ENCODE results near the gene NDUFB4. TPM values are rescaled to one million over a fixed set of nuclear protein-coding genes. Genes with fewer than 3 reads are reported as not detected.
A peak's percentile ranks its signal among the peaks of the same experiment; 100 is the strongest.

The NDUFB4 gene
- total and polyA plus RNA-seq, 8 donors, result 43.0 to 153 (median 52.8) TPM

DNA sequence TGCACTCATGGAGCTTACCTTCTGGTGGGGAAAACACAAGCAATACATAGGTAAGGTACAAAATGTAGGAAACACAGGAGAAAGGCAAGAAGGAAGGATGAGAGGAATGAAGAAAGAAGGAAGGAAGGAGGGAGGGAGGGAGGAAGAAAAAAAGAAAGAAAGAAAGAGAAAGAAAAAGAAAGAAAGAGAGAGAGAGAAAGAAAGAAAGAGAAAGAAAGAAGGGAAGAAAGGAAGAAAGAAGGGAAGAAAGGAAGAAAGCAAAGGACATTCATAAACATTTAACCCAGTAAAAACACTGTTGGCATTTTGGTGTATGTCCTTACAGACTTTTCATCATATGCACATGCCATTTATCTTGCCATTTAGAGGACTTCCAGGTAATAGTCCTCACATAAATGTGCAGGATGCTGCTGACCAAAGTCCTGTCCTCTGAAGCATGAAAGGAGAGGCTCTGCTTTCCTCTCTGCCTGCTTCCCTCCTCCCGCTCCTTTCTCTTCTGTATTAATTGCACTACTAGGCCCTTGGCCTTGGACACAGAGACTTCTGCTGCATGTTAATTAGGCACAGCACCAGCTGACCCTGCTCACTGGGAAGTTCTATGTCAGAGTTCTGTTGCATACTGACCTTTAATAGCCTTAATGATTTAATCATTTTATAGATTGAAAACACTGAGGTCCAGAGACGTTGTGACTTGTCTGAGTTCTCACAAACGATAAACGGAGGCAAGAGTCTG, 29.7 kb upstream of the NDUFB4 start:
- no peaks in the 10 kb centered on the region for H3K9me3 ChIP-seq
- WGBS, 2 donors, result 58 to 62% methylated on average over 4 of the region's 4 CpGs
- TF ChIP-seq, protein P1, sequence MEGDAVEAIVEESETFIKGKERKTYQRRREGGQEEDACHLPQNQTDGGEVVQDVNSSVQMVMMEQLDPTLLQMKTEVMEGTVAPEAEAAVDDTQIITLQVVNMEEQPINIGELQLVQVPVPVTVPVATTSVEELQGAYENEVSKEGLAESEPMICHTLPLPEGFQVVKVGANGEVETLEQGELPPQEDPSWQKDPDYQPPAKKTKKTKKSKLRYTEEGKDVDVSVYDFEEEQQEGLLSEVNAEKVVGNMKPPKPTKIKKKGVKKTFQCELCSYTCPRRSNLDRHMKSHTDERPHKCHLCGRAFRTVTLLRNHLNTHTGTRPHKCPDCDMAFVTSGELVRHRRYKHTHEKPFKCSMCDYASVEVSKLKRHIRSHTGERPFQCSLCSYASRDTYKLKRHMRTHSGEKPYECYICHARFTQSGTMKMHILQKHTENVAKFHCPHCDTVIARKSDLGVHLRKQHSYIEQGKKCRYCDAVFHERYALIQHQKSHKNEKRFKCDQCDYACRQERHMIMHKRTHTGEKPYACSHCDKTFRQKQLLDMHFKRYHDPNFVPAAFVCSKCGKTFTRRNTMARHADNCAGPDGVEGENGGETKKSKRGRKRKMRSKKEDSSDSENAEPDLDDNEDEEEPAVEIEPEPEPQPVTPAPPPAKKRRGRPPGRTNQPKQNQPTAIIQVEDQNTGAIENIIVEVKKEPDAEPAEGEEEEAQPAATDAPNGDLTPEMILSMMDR (IDR thresholded peaks at IDR 0.05), result no peak
- H3K27ac ChIP-seq, result no peak overlapping the region
- no peaks in the 10 kb centered on the region for H3K27me3 ChIP-seq
- intact Hi-C loops (cut with DNase I), result no loop called here
- peak in 2 of 4 donors; percentile 66 to 68 for ATAC-seq
- FAIRE-seq, result no peak
- DNase-seq, result no peak
- H3K4me1 ChIP-seq, result no peaks in the 10 kb centered on the region
- H3K4me3 ChIP-seq, result no peak overlapping the region
- H3K36me3 ChIP-seq, result no peaks in the 10 kb centered on the region

DNA sequence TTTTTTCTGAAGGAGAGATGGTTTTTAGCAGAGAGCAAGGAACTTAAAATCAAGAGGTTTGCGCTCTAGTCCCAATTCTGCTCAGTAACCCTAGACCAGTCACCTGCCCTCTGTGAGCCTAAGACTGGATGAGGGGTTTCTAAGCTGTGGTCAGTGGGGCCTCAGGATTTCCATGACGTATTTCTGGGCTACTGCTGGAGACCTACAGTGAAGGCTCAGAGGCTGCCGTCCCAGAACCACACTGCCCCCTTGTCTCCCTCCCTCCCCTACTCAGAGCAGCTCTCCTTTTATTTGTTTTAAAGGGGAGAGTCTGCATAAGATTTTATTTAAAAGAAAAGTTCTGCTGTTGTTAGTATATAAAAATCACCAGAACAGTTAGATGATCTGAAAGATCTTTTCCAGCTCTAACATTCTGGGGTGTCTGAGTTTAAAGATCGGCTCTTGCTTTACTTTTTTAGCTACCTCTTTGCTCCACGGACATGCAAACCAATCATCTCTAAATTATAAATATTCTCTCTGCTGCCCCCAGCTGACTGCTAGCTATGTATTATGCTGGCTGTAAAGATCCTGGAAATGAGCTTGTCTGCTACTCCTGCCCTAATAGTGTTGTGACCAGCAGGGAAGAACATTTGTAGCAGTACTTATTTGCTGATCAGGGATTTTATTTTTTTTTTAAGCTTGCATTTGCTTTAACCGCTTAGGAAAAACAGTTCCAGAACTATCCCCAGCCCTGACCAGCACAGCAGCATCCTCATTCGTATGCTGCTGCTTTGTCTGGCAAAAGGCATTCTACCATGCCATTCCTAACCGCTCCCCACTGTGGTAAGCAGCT, 28.6 kb upstream of the NDUFB4 start:
- no peak for FAIRE-seq
- peak overlapping the region in 1 of 4 donors; percentile 27 for H3K4me3 ChIP-seq

DNA sequence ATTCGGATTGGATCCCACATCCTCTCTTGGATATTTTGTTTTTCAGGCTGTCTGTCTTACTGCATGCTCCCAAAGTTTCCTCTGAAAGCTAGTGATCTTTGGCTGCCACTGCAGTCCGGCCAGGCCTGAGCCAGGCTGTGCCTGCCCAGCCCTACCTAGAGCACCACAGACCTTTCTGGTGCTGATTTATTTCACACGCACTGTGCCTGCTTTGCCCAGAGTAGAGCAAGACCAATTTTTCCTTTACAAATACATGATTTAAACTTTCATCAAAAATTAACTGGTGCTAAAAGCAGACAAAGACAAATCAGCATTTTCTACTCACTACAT, 28.0 kb upstream of the NDUFB4 start:
- no peaks in the 10 kb centered on the region for H3K4me1 ChIP-seq
- FAIRE-seq, result no peak
- no peak for DNase-seq
- no peaks in the 10 kb centered on the region for H3K27me3 ChIP-seq
- no peak overlapping the region for H3K27ac ChIP-seq
- intact Hi-C loops (cut with DNase I), result no loop called here
- peak in 1 of 4 donors; percentile 11 for ATAC-seq
- no peaks in the 10 kb centered on the region for H3K36me3 ChIP-seq
- no peaks in the 10 kb centered on the region for H3K9me3 ChIP-seq
- 55 to 68% methylated on average over 3 of the region's 3 CpGs for WGBS, 2 donors
- H3K4me3 ChIP-seq, result no peak overlapping the region
- TF ChIP-seq, protein P1 (IDR thresholded peaks at IDR 0.05), result no peak

More for the DNA sequence above, 28.6 kb upstream of the NDUFB4 start:
- Histone ChIP-seq H3K9me3 (no peaks in the 10 kb centered on the region), H3K27me3 (no peaks in the 10 kb centered on the region), H3K36me3 (no peaks in the 10 kb centered on the region), H3K27ac (no peak overlapping the region), H3K4me1 (no peaks in the 10 kb centered on the region)
- WGBS, 2 donors, result 34 to 37% methylated on average over 8 of the region's 8 CpGs
- intact Hi-C loops (cut with DNase I), result no loop called here
- DNase-seq (no peak), ATAC-seq (peak; percentile 60 to 96 (median 90))
- TF ChIP-seq, protein P1 (IDR thresholded peaks at IDR 0.05), result no peak

DNA sequence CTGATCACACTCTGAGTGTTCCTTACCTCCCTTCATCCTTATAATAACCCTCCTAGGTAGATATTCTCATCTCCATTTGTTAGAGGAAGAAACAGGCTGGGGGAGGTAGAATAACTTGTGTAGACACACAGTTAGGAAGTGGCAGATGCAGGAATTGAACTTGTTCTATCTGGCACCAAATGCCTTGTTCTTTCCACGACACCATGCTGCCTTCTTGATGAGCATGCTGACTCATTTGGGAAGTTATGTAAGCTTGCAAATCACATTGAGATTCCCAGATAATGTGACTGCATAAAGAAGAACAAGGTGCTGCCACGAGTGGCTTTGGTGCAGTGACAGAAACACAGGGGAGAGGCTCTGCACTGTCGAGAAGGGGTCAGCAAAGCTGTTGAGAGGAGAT, 27.5 kb upstream of the NDUFB4 start:
- no peak for FAIRE-seq
- intact Hi-C loops (cut with DNase I), result no loop called here

More for the DNA sequence above, 27.5 kb upstream of the NDUFB4 start:
- Histone ChIP-seq H3K9me3 (no peaks in the 10 kb centered on the region), H3K27me3 (no peaks in the 10 kb centered on the region), H3K4me1 (no peaks in the 10 kb centered on the region), H3K27ac (no peak overlapping the region), H3K36me3 (no peaks in the 10 kb centered on the region), H3K4me3 (no peak overlapping the region)
- WGBS, 2 donors, result 50 to 80% methylated on average over 3 of the region's 3 CpGs
- ATAC-seq (no peak), DNase-seq (no peak)
- TF ChIP-seq, protein P1 (IDR thresholded peaks at IDR 0.05), result no peak

Measured in pancreas (tissue), 10 donors.